ENCODE measurements around the gene PRAMEF1. TPM values are rescaled to one million over a fixed set of nuclear protein-coding genes. Genes with fewer than 3 reads are reported as not detected.

Gene PRAMEF1
- total and polyA plus RNA-seq, 10 of the 15 experiments (the other 5 are each of a cell fraction or from before 2014, with no cell fraction given) = not detected

DNA sequence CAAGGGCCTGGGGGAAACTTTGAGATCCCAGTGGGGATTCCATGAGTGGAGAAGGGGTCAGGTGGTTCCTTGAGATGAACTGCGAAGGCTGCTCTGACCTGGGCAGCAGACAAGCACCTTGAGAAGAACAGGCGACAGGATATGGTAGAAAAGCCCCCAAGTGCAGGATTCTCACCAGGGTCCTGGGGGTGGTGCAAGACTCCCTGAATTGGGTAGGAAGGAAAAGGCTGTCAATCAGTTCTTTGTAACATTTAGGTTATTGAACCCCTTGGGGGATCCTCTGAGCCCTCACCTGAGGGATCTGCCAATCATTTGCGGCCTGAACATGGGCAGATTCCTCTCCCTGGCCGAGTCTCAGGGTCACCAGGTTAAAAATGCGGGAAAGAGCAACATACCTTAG is 20.0 kb upstream of the PRAMEF1 start:
- H3K9me3 ChIP-seq (replicated peaks; ENCODE audit: control insufficient read depth, insufficient read depth, low read length) = no peaks in the 10 kb centered on the region
- ChIA-PET POLR2A (no interaction called here), CTCF (no interaction called here), SMC1A (ENCODE audit: uncharacterized antibody, unreplicated experiment) (no interaction called here), RAD21 (ENCODE audit: unreplicated experiment) (no interaction called here)
- FAIRE-seq (no peak), ATAC-seq (no peak), DNase-seq (ENCODE audit: low read depth, low spot score) (no peak)
- H3K27ac ChIP-seq (ENCODE audit: control insufficient read depth, insufficient read depth) = no peak overlapping the region
- in situ Hi-C loops (cut with MboI) (no loop called here), intact Hi-C loops (cut with micrococcal nuclease; ENCODE audit: unreplicated experiment) (no loop called here)
- no peak overlapping the region for H3K9ac ChIP-seq (ENCODE audit: control insufficient read depth, insufficient read depth, low read length)
- H3K27me3 ChIP-seq (replicated peaks in 1 of 2; ENCODE audit: control insufficient read depth in 2 of 2, insufficient read depth in 2 of 2, low read length in 1 of 2) = no peaks in the 10 kb centered on the region; a peak in 1 of 4 replicates
- no peaks in the 10 kb centered on the region for H3K4me1 ChIP-seq (ENCODE audit: control insufficient read depth, insufficient read depth, low read length)
- H3K36me3 ChIP-seq (ENCODE audit: control insufficient read depth in 2 of 2, insufficient read depth in 2 of 2, low read length in 1 of 2) = no peaks in the 10 kb centered on the region
- H3K4me3 ChIP-seq = no peak overlapping the region
- TF ChIP-seq EZH2 (IDR thresholded peaks at IDR 0.05; ENCODE audit: borderline replicate concordance, control insufficient read depth, low read depth, low read length) (no peak), CBFB (IDR thresholded peaks at IDR 0.05; ENCODE audit: low read depth) (no peak), NBN (IDR thresholded peaks at IDR 0.05) (no peak), IKZF2 (IDR thresholded peaks at IDR 0.05) (no peak), TBL1XR1 (IDR thresholded peaks at IDR 0.05; ENCODE audit: low read depth, low read length) (no peak)
- no peak overlapping the region for H2AFZ ChIP-seq (ENCODE audit: control insufficient read depth, low read depth, low read length)
- H4K20me1 ChIP-seq (ENCODE audit: control insufficient read depth, insufficient read depth) = no peaks in the 10 kb centered on the region
- BruUV-seq (replicated peaks) = no TSS peak
- H3K4me2 ChIP-seq (ENCODE audit: control insufficient read depth, insufficient read depth) = no peak overlapping the region
- no peaks in the 10 kb centered on the region for H3K79me2 ChIP-seq (ENCODE audit: control insufficient read depth, insufficient read depth, low read length)
- WGBS (ENCODE audit: insufficient coverage, insufficient replicate concordance, low lambda C conversion rate, missing lambda C conversion rate) = 3% methylated on average over 5 of the region's 5 CpGs

- no peak overlapping the region for H3K9ac ChIP-seq (ENCODE audit: control insufficient read depth, insufficient read depth, low read length)
- H4K20me1 ChIP-seq (ENCODE audit: control insufficient read depth, insufficient read depth) = no peaks in the 10 kb centered on the region
- no peak overlapping the region for H2AFZ ChIP-seq (ENCODE audit: control insufficient read depth, low read depth, low read length)
- H3K27ac ChIP-seq (ENCODE audit: control insufficient read depth, insufficient read depth) = no peak overlapping the region
- intact Hi-C loops (cut with micrococcal nuclease; ENCODE audit: unreplicated experiment) = no loop called here
- H3K27me3 ChIP-seq (replicated peaks in 1 of 2; ENCODE audit: control insufficient read depth in 2 of 2, insufficient read depth in 2 of 2, low read length in 1 of 2) = no peaks in the 10 kb centered on the region; a peak in 1 of 4 replicates
- DNase-seq (ENCODE audit: low read depth, low spot score) = no peak
- no TSS peak for BruUV-seq (replicated peaks)
- no peak for TF ChIP-seq PAX8 (IDR thresholded peaks at IDR 0.05)
- TF ChIP-seq SRF (IDR thresholded peaks at IDR 0.05; ENCODE audit: low read depth in 2 of 2, low read length in 2 of 2) = no peak
- ChIA-PET RAD21 (ENCODE audit: unreplicated experiment) (no interaction called here), CTCF (no interaction called here), POLR2A (no interaction called here), SMC1A (ENCODE audit: uncharacterized antibody, unreplicated experiment) (no interaction called here)
- no peak for FAIRE-seq
- no peak for ATAC-seq
- H3K4me1 ChIP-seq (ENCODE audit: control insufficient read depth, insufficient read depth, low read length) = no peaks in the 10 kb centered on the region
- no peak overlapping the region for H3K4me3 ChIP-seq
- 23% methylated on average over 5 of the region's 5 CpGs for WGBS (ENCODE audit: insufficient coverage, insufficient replicate concordance, low lambda C conversion rate, missing lambda C conversion rate)
- no peaks in the 10 kb centered on the region for H3K79me2 ChIP-seq (ENCODE audit: control insufficient read depth, insufficient read depth, low read length)
- in situ Hi-C loops (cut with MboI) = no loop called here
- H3K4me2 ChIP-seq (ENCODE audit: control insufficient read depth, insufficient read depth) = no peak overlapping the region
- H3K9me3 ChIP-seq (replicated peaks; ENCODE audit: control insufficient read depth, insufficient read depth, low read length) = no peaks in the 10 kb centered on the region
- no peaks in the 10 kb centered on the region for H3K36me3 ChIP-seq (ENCODE audit: control insufficient read depth in 2 of 2, insufficient read depth in 2 of 2, low read length in 1 of 2)
These were observed 18.7 kb upstream of the PRAMEF1 start for GRCh38 chr1:12772520-12772919.
